Dermis microvascular lymphatic vessel endothelial cell (primary cell): ENCODE results near the gene MAFB. TPM values are rescaled to one million over a fixed set of nuclear protein-coding genes. Genes with fewer than 3 reads are reported as not detected.
A peak's percentile ranks its signal among the peaks of the same experiment; 100 is the strongest.
"Not testable (repeated sequence)": the region's sequence is repeated elsewhere in the genome, so short reads cannot be mapped to it uniquely, and the experiment has no call there.

Experiments
- DNase-seq, 2 donors: peaks; one replicate each; pipeline versions ENCODE4 v3.0.0 to v3.0.0-alpha.2; 2010; ENCODE audit warnings: low read depth in 2 of 2
- total RNA-seq: library from RNA; depleted of rRNA; stranded (reverse); fragments of >200 nt; gene quantifications from 2 replicates; pipeline ENCODE4 v1.2.1, GENCODE V29; 2014

Gene MAFB
- 2.7 and 8.0 TPM in 2 replicates for total RNA-seq

- DNase-seq, result peak; percentile 88 to 96
These were observed at the start of gene MAFB for GRCh38 chr20:40689100-40689942. TSS of gene MAFB (minus strand) at chr20:40689236. CDS start at chr20:40688850, 386 bp downstream.

GRCh38 chr20:40736468-40736867 lies 47.4 kb upstream of the MAFB start:
- not testable (repeated sequence) for DNase-seq

- no peak for DNase-seq
These were observed 40.0 kb upstream of the MAFB start for GRCh38 chr20:40728996-40729395.

- DNase-seq, result peak in 1 of 2 donors; percentile 12
These were observed 39.4 kb upstream of the MAFB start for GRCh38 chr20:40728470-40728869.

GRCh38 chr20:40727960-40728359 lies 38.9 kb upstream of the MAFB start:
- no peak for DNase-seq

GRCh38 chr20:40726776-40727175 lies 37.7 kb upstream of the MAFB start:
- DNase-seq, result no peak

- no peak for DNase-seq
These were observed 35.5 kb upstream of the MAFB start for GRCh38 chr20:40724566-40724965.

- DNase-seq, result no peak
These were observed 31.8 kb upstream of the MAFB start for GRCh38 chr20:40720826-40721225.

GRCh38 chr20:40720099-40720498 lies 31.1 kb upstream of the MAFB start:
- no peak for DNase-seq

GRCh38 chr20:40718982-40719729 lies 30.1 kb upstream of the MAFB start:
- no peak for DNase-seq

GRCh38 chr20:40718214-40718977 lies 29.4 kb upstream of the MAFB start:
- DNase-seq, result no peak

GRCh38 chr20:40717343-40717865 lies 28.4 kb upstream of the MAFB start:
- DNase-seq, result no peak

- DNase-seq, result no peak
These were observed 26.5 kb upstream of the MAFB start for GRCh38 chr20:40715491-40715890.

GRCh38 chr20:40714916-40715315 lies 25.9 kb upstream of the MAFB start:
- no peak for DNase-seq

GRCh38 chr20:40714109-40714508 lies 25.1 kb upstream of the MAFB start:
- no peak for DNase-seq

- DNase-seq, result no peak
These were observed 24.5 kb upstream of the MAFB start for GRCh38 chr20:40713508-40713907.

- DNase-seq, result no peak
These were observed 22.0 kb upstream of the MAFB start for GRCh38 chr20:40711079-40711478.

- DNase-seq, result no peak
These were observed 21.6 kb upstream of the MAFB start for GRCh38 chr20:40710603-40711002.

- no peak for DNase-seq
These were observed 18.0 kb upstream of the MAFB start for GRCh38 chr20:40706977-40707582.

- DNase-seq, result no peak
These were observed 16.4 kb upstream of the MAFB start for GRCh38 chr20:40705413-40705812.

GRCh38 chr20:40704828-40705227 lies 15.8 kb upstream of the MAFB start:
- DNase-seq, result no peak
